GM19193 (cell line): ENCODE data around the gene STX3.

ENCODE experiments used
- POLR2A ChIP-seq: IDR thresholded peaks from 4 replicates; pipeline ENCODE4 v1.6.1; 2011; ENCODE audit not compliant: insufficient read depth, insufficient read length; ENCODE audit errors: extremely low read depth

STX3 gene

DNA sequence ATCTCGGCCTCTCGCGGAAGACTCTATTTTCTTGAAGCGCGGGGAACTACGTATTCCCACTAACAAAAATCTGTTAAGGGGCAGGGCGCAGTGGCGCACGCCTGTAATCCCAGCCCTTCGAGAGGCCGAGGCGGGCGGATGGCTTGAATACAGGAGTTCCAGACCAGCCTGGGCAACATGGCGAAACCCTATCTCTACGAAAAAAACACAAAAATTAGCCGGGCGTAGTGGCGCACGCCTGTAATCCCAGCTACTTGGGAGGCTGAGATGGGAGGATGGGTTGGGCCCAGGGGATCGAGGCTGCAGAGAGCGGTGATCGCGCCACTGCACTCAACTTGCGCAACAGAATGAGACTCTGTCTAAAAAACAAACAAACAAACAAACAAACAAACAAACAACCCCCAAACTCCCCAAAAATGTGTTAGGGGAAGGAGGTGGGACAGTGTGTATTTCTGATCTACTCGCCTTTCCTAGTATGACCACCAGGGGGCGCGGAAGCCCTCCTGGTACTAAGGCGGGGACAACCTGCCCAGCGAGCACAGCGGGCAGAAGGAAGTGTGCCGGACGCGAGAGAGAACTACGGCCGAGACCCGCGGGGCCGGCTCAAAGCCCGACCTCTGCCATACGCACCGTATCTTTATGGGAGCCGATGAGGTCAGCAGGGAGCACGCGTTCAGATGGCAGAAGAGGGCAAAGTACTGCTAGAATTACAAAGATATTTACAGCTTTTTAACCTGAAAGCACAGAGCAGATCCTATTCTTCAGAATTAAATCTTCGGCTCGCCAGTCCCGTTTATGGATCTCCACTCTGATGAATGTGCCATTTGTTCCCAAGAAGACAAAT, 1.3 kb upstream of the STX3 start:
- no peak for TF ChIP-seq POLR2A

DNA sequence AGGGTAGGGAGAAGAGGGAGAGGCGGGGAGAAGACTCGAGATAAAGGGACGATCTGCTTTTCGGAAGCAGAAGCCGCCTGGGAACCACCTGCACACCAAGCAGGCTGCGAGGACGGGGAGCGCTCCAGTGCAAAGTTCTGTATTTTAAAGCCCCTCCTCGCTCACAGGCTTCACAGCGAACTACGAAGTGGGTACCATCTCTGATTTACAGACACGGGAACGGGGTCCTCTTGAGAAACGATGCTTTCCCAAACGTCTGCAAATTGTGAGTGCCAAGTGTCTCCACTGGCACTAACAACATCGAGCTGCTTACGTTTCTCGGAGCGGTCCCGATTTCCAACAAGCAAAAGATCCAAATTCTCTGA, 700 bp upstream of the STX3 start:
- TF ChIP-seq POLR2A = no peak

GRCh38 chr11:59755701-59756557, 753 bp downstream of the STX3 start:
- no peak for TF ChIP-seq POLR2A

DNA sequence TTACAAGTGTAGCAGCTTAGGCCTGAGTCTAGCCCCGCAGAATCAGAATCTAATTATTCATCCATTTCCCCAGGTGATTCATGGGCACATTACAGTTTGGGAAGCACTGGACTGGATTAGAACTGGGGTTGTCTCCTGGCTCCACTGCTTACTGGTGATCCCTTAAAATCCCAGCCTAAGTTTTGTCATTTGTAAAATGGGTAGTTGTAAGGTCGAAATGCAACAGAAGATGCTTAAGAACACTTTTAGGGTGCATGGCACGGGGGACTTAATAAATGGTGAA, 1.3 kb downstream of the STX3 start:
- TF ChIP-seq POLR2A = no peak

GRCh38 chr11:59756845-59757244, 1.7 kb downstream of the STX3 start:
- no peak for TF ChIP-seq POLR2A

- no peak for TF ChIP-seq POLR2A
Measured at GRCh38 chr11:59758401-59759037, 3.3 kb downstream of the STX3 start.

DNA sequence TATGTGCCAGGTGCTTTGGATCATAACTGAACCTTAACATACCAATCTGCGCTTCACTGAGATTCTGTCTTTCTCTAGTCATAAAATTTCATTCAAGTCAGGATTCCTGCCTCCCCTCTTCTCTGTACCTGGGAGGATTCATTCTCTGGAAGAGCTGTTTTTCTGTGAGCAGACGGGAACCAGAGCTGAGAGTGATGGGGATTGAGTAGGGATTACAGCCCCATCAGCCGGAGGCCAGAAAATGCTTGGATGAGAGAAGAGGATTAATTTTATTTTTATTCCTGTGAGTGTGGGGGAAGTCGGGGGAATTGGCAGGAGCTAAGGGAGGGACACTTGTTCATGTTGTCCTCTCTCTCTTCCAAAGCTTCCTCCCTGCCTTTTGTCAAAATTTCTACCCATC, 4.7 kb downstream of the STX3 start:
- no peak for TF ChIP-seq POLR2A

- TF ChIP-seq POLR2A = no peak
Measured at GRCh38 chr11:59760771-59761170, 5.6 kb downstream of the STX3 start.

DNA sequence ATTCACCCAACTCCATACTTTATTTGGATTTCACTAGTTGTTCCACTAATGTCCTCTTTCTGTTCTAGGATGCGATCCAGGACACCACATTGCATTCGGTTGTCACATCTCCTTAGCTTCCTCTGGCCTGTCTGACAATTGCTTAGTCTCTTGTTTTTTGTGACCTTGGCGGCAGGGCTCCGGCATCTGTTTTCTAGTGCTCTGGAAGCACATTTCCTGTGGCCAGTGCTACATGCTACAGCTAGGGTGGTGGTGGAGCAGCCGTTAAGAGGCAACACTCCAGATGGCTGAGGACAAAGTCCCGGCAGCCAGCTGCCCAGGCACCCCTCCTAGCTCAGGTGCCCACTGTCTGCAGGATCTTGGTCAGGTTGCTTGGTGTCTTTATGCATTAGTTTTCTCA, 6.8 kb downstream of the STX3 start:
- TF ChIP-seq POLR2A = no peak

GRCh38 chr11:59765068-59765735, 10.0 kb downstream of the STX3 start:
- TF ChIP-seq POLR2A = no peak

GRCh38 chr11:59766542-59767224, 11.5 kb downstream of the STX3 start:
- TF ChIP-seq POLR2A = no peak

- no peak for TF ChIP-seq POLR2A
Measured at GRCh38 chr11:59767225-59767611, 12.0 kb downstream of the STX3 start.

- no peak for TF ChIP-seq POLR2A
Measured at GRCh38 chr11:59769111-59769510, 13.9 kb downstream of the STX3 start.

GRCh38 chr11:59769828-59770227, 14.7 kb downstream of the STX3 start:
- no peak for TF ChIP-seq POLR2A

DNA sequence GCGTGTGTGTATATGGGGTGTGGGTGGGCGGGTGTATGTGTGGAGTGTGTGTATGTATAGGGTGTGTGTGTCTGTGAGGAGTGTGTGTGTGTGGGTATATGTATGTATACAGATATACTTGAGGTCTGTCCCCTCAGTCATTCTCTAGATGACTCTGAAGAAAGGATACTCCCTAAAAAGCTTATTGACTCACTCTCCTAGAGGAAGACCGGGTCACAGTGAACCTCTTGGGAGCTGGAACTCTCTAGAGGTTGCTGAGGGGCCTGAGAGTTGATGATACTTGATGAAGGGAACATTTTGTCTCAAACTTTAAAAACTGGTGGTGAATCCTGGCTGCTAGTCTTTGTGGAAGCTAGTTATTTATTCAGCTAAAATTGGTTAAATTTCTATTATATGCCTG, 15.1 kb downstream of the STX3 start:
- no peak for TF ChIP-seq POLR2A
